CD4-positive, alpha-beta T cell treated with Interleukin-12 subunit alpha and Interleukin-12 subunit beta, for 1 hour (primary cell): ENCODE measurements around the gene KCNMA1.

ENCODE experiments used
- DNase-seq: peaks from one replicate; pipeline ENCODE4 v3.0.0-alpha.2; 2020

KCNMA1 gene

GRCh38 chr10:77051837-77052236 lies 585.8 kb downstream of the KCNMA1 start:
- no peak for DNase-seq

- DNase-seq = no peak
Observed at GRCh38 chr10:77049896-77050295, 587.7 kb downstream of the KCNMA1 start.

- no peak for DNase-seq
Observed at GRCh38 chr10:77049146-77049545, 588.5 kb downstream of the KCNMA1 start.

- DNase-seq = no peak
Observed at GRCh38 chr10:77045085-77045484, 592.5 kb downstream of the KCNMA1 start.

GRCh38 chr10:77043420-77043763 lies 594.2 kb downstream of the KCNMA1 start:
- DNase-seq = no peak

- no peak for DNase-seq
Observed at GRCh38 chr10:77042706-77043419, 594.7 kb downstream of the KCNMA1 start.

GRCh38 chr10:77041636-77042258 lies 595.9 kb downstream of the KCNMA1 start:
- no peak for DNase-seq

- DNase-seq = no peak
Observed at GRCh38 chr10:77038407-77038806, 599.2 kb downstream of the KCNMA1 start.

- no peak for DNase-seq
Observed at GRCh38 chr10:77037735-77038403, 599.7 kb downstream of the KCNMA1 start.

GRCh38 chr10:77036993-77037734 lies 600.4 kb downstream of the KCNMA1 start:
- DNase-seq = no peak

GRCh38 chr10:77036276-77036675 lies 601.3 kb downstream of the KCNMA1 start:
- no peak for DNase-seq

GRCh38 chr10:77034795-77035194 lies 602.8 kb downstream of the KCNMA1 start:
- no peak for DNase-seq

GRCh38 chr10:77034240-77034639 lies 603.4 kb downstream of the KCNMA1 start:
- no peak for DNase-seq

GRCh38 chr10:77032188-77032570 lies 605.4 kb downstream of the KCNMA1 start:
- DNase-seq = no peak

GRCh38 chr10:77031531-77032187 lies 605.9 kb downstream of the KCNMA1 start:
- no peak for DNase-seq

- DNase-seq = no peak
Observed at GRCh38 chr10:77030974-77031373, 606.6 kb downstream of the KCNMA1 start.

- no peak for DNase-seq
Observed at GRCh38 chr10:77029777-77030717, 607.6 kb downstream of the KCNMA1 start.

GRCh38 chr10:77028042-77028441 lies 609.6 kb downstream of the KCNMA1 start:
- DNase-seq = no peak

GRCh38 chr10:77027576-77027975 lies 610.0 kb downstream of the KCNMA1 start:
- no peak for DNase-seq

GRCh38 chr10:77027141-77027540 lies 610.5 kb downstream of the KCNMA1 start:
- no peak for DNase-seq

- no peak for DNase-seq
Observed at GRCh38 chr10:77026148-77026547, 611.5 kb downstream of the KCNMA1 start.

GRCh38 chr10:77024461-77024860 lies 613.1 kb downstream of the KCNMA1 start:
- no peak for DNase-seq
